Measurements from ENCODE around the gene ENKD1. TPM values are rescaled to one million over a fixed set of nuclear protein-coding genes. Genes with fewer than 3 reads are reported as not detected.

The ENKD1 gene
- total RNA-seq, 3 donors from 2014 or later: 18.6 to 21.0 (median 20.1) TPM

DNA sequence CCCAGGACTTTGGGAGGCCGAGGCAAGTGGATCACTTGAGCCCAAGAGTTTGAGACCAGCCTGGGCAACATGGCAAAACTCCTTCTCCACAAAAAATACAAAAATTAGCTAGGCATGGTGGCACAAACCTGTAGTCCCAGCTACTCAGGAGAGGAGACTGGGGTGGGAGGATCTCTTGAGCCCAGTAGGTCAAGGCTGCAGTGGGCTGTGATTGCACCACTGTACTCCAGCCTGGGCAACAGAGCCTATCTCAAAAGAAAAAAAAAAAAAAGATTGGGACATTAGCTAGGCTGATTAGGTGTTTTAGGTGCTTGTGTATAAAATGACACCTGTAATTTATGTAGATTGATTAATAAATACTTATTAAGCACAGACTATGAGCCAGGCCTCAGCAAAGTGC lies 42.5 kb upstream of the ENKD1 start:
- DNase-seq (ENCODE audit: low spot score in 2 of 2): no peak
- intact Hi-C loops (cut with DNase I; ENCODE audit: low total_unique reads): no loop called here
- Histone ChIP-seq H3K4me3 (no peak overlapping the region), H3K4me1 (no peaks in the 10 kb centered on the region), H3K27ac (no peak overlapping the region), H3K36me3 (no peaks in the 10 kb centered on the region), H3K9me3 (no peaks in the 10 kb centered on the region), H3K27me3 (no peaks in the 10 kb centered on the region)
- TF ChIP-seq, protein P1, sequence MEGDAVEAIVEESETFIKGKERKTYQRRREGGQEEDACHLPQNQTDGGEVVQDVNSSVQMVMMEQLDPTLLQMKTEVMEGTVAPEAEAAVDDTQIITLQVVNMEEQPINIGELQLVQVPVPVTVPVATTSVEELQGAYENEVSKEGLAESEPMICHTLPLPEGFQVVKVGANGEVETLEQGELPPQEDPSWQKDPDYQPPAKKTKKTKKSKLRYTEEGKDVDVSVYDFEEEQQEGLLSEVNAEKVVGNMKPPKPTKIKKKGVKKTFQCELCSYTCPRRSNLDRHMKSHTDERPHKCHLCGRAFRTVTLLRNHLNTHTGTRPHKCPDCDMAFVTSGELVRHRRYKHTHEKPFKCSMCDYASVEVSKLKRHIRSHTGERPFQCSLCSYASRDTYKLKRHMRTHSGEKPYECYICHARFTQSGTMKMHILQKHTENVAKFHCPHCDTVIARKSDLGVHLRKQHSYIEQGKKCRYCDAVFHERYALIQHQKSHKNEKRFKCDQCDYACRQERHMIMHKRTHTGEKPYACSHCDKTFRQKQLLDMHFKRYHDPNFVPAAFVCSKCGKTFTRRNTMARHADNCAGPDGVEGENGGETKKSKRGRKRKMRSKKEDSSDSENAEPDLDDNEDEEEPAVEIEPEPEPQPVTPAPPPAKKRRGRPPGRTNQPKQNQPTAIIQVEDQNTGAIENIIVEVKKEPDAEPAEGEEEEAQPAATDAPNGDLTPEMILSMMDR (IDR thresholded peaks at IDR 0.05): no peak
- TF ChIP-seq POLR2AphosphoS5 (IDR thresholded peaks at IDR 0.05) (no peak), POLR2A (IDR thresholded peaks at IDR 0.05) (no peak)

DNA sequence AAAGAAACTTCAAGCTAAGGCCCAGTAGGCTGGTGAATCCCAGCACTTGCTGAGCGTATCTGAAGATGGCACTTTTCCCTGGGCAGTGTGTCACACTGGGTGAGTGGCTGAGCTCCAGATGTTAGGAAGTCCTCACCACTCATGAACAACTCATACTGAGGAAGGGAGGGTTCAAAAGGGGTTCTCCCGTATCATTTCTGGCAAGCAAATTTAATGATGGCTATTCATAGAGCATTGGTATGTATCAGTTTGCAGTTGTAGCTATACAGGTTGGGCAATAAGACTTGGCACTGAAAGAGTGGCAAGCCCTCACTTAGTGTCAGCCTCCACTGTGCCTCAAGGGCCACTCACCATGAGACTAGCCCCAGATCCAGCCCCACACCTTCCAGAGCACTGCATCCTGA lies 41.8 kb upstream of the ENKD1 start:
- DNase-seq (ENCODE audit: low spot score in 2 of 2): no peak

DNA sequence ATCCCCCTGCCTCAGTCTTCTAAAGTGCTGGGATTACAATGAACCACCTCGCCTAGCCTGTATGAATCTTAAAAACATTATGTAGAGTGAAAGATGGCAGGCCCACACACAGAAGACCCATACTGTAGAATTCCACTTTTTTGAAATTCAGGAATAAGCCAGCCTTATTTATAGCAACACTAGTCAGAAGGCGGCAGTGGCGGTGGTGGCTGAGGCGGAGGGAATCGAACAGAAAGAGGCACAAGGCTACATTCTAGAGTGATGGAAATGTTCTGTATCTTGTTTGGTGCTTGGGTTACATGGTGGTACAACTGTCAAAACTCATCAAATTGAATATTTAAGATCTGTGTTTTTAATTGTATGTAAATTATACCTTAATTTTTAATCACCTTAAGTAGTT lies 41.2 kb upstream of the ENKD1 start:
- Histone ChIP-seq H3K27me3 (no peaks in the 10 kb centered on the region), H3K4me1 (no peaks in the 10 kb centered on the region), H3K9me3 (no peaks in the 10 kb centered on the region), H3K36me3 (no peaks in the 10 kb centered on the region), H3K27ac (no peak overlapping the region), H3K4me3 (no peak overlapping the region)
- no peak for DNase-seq (ENCODE audit: low spot score in 2 of 2)
- intact Hi-C loops (cut with DNase I; ENCODE audit: low total_unique reads): no loop called here
- TF ChIP-seq POLR2AphosphoS5 (IDR thresholded peaks at IDR 0.05): no peak
- no peak for TF ChIP-seq POLR2A (IDR thresholded peaks at IDR 0.05)
- TF ChIP-seq, protein P1 (IDR thresholded peaks at IDR 0.05): no peak

More for the DNA sequence above, 41.8 kb upstream of the ENKD1 start:
- no peak overlapping the region for H3K4me3 ChIP-seq
- H3K36me3 ChIP-seq: no peaks in the 10 kb centered on the region
- intact Hi-C loops (cut with DNase I; ENCODE audit: low total_unique reads): no loop called here
- H3K27me3 ChIP-seq: no peaks in the 10 kb centered on the region
- H3K27ac ChIP-seq: no peak overlapping the region
- H3K9me3 ChIP-seq: no peaks in the 10 kb centered on the region
- TF ChIP-seq, protein P1 (IDR thresholded peaks at IDR 0.05): no peak
- TF ChIP-seq POLR2A (IDR thresholded peaks at IDR 0.05) (no peak), POLR2AphosphoS5 (IDR thresholded peaks at IDR 0.05) (no peak)
- H3K4me1 ChIP-seq: no peaks in the 10 kb centered on the region

DNA sequence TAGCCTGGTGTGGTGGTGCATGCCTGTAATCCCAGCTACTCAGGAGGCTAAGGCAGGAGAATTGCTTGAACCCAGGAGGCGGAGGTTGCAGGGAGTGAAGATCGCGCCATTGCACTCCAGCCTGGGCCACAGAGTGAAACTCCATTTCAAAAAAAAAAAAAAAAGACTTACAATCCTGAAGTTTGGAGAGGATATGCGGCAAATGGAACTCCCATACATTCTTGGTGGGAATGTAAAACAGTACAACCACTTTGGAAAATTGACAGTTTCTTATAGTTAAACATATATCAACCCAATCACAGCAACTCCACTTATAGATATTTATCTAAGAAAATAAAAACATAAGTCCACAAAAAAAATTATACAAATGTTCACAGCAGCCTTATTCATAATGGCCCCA lies 40.7 kb upstream of the ENKD1 start:
- no peak for DNase-seq (ENCODE audit: low spot score in 2 of 2)
- Histone ChIP-seq H3K27me3 (no peaks in the 10 kb centered on the region), H3K4me3 (no peak overlapping the region), H3K27ac (no peak overlapping the region), H3K36me3 (no peaks in the 10 kb centered on the region), H3K4me1 (no peaks in the 10 kb centered on the region), H3K9me3 (no peaks in the 10 kb centered on the region)
- intact Hi-C loops (cut with DNase I; ENCODE audit: low total_unique reads): no loop called here
- TF ChIP-seq, protein P1 (IDR thresholded peaks at IDR 0.05): no peak
- no peak for TF ChIP-seq POLR2A (IDR thresholded peaks at IDR 0.05)
- no peak for TF ChIP-seq POLR2AphosphoS5 (IDR thresholded peaks at IDR 0.05)

DNA sequence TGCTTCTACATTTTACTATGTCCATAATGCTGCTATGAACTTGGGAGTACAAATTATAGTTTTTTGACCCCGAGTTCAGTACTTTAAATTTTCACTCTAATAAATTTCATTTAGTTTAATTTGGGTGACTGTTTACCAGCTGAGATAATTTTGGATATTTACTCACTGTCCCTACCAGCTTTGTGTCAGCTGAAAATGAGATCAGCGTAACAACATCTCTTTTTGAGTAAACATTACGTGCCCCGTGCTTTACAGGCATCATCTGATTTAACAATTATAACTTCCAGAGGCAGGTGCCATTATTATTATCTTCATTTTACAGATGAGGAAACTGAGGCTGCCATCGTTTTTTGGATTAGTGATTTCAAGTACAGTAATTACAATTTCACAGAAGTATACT lies 37.6 kb upstream of the ENKD1 start:
- DNase-seq (ENCODE audit: low spot score in 2 of 2): no peak
- H3K4me1 ChIP-seq: no peaks in the 10 kb centered on the region
- intact Hi-C loops (cut with DNase I; ENCODE audit: low total_unique reads): no loop called here
- no peak overlapping the region for H3K27ac ChIP-seq
- no peaks in the 10 kb centered on the region for H3K9me3 ChIP-seq
- H3K27me3 ChIP-seq: no peaks in the 10 kb centered on the region
- TF ChIP-seq POLR2AphosphoS5 (IDR thresholded peaks at IDR 0.05): no peak
- TF ChIP-seq, protein P1 (IDR thresholded peaks at IDR 0.05): no peak
- TF ChIP-seq POLR2A (IDR thresholded peaks at IDR 0.05): no peak
- H3K4me3 ChIP-seq: no peak overlapping the region
- no peaks in the 10 kb centered on the region for H3K36me3 ChIP-seq
